Left lung (tissue), 10 donors: Measurements from ENCODE around the gene RMDN2. TPM values are rescaled to one million over a fixed set of nuclear protein-coding genes. Genes with fewer than 3 reads are reported as not detected.

Experiments
- ATAC-seq: fragments of 200-7000 bp; cut with Tn5 transposase; one replicate; pipeline ENCODE4 v1.9.1; 2020; ENCODE audit warnings: moderate library complexity
- DNase-seq, 4 donors: peaks; one replicate each; pipeline ENCODE4 v3.0.0-alpha.2; 2013 to 2020
- H3K27ac ChIP-seq, 2 donors: fragments of 200-600 bp; sonication (generic) in 1 of 2; one replicate each; pipeline versions ENCODE4 v1.5.0 to v1.8.0; 2020 to 2021
- H3K27me3 ChIP-seq, 2 donors: fragments of 200-600 bp; sonication (generic) in 1 of 2; one replicate each; pipeline versions ENCODE4 v1.5.0 to v1.8.0; 2020 to 2021
- H3K36me3 ChIP-seq, 2 donors: fragments of 200-600 bp; sonication (generic) in 1 of 2; one replicate each; pipeline versions ENCODE4 v1.5.0 to v1.8.0; 2020 to 2021
- H3K4me1 ChIP-seq, 2 donors: fragments of 200-600 bp; one replicate each; pipeline ENCODE4 v1.8.0; 2021
- H3K4me3 ChIP-seq, 2 donors: fragments of 200-600 bp; sonication (generic) in 1 of 2; one replicate each; pipeline versions ENCODE4 v1.5.0 to v1.8.0; 2020 to 2021; ENCODE audit warnings: mild to moderate bottlenecking in 1 of 2
- H3K9me3 ChIP-seq, 2 donors: fragments of 200-600 bp; sonication (generic) in 1 of 2; one replicate each; pipeline versions ENCODE4 v1.5.0 to v1.8.0; 2020 to 2021
- CTCF ChIP-seq, 2 donors: fragments of 200-600 bp; sonication (generic) in 1 of 2; IDR thresholded peaks; one replicate each; pipeline versions ENCODE4 v1.5.0 to v1.8.0; 2021; ENCODE audit warnings: antibody characterized with exemption in 2 of 2
- intact Hi-C, 2 donors: fragments of 100-400 bp; cut with DNase I; formaldehyde crosslinking; loops; one replicate each; pipeline versions ENCODE4 v1.11.2 to v1.14.2; 2022
- polyA plus RNA-seq, 6 donors: library from polyadenylated mRNA; unstranded; fragments of 120-200 nt; gene quantifications; one replicate each; pipeline ENCODE4 v1.2.1, GENCODE V29; 2013; ENCODE audit not compliant: insufficient read length in 6 of 6
- total RNA-seq, 2 donors: library from RNA; stranded (reverse); fragmentation: NEBNext Ultra II Directional; extraction: Animal tissue kit (Norgen Biotek cat#: 25700); gene quantifications; one replicate each; pipeline ENCODE4 v1.2.1, GENCODE V29; 2021
- donor health status: DM: no; HTN: yes; CAD: no.
- donor health status: DM: no; HTN: no; CAD: no.

The RMDN2 gene
- total and polyA plus RNA-seq, 8 donors = 14.2 to 21.7 (median 16.6) TPM

GRCh38 chr2:38037757-38038621 lies 112.9 kb downstream of the RMDN2 start:
- Histone ChIP-seq H3K4me1 (peaks cover 0 to 6% of the 10 kb centered on the region in 2 donors), H3K4me3 (peak overlapping the region; percentile 14 to 17), H3K27ac (peak overlapping the region; percentile 42 to 58), H3K36me3 (no peaks in the 10 kb centered on the region), H3K27me3 (peaks cover 7 to 41% of the 10 kb centered on the region in 2 donors), H3K9me3 (peaks cover 0 to 3% of the 10 kb centered on the region in 2 donors)
- DNase-seq = peak; percentile 34 to 79 (median 52)
- ATAC-seq = peak; percentile 95
- intact Hi-C loops = no loop called here
- TF ChIP-seq CTCF (IDR thresholded peaks at IDR 0.05) = peak in 1 of 2 donors; percentile 19

- Histone ChIP-seq H3K9me3 (peaks cover 0 to 3% of the 10 kb centered on the region in 2 donors), H3K4me3 (peak overlapping the region in 1 of 2 donors; percentile 17), H3K27ac (peak overlapping the region; percentile 42 to 58), H3K27me3 (peaks cover 7 to 41% of the 10 kb centered on the region in 2 donors), H3K4me1 (peaks cover 0 to 6% of the 10 kb centered on the region in 2 donors), H3K36me3 (no peaks in the 10 kb centered on the region)
- intact Hi-C loops = no loop called here
- TF ChIP-seq CTCF (IDR thresholded peaks at IDR 0.05) = no peak
- no peak for DNase-seq
- no peak for ATAC-seq
Observed at GRCh38 chr2:38038682-38039081, 113.6 kb downstream of the RMDN2 start.

GRCh38 chr2:38039121-38039910 lies 114.2 kb downstream of the RMDN2 start:
- H3K27ac ChIP-seq = no peak overlapping the region
- no peaks in the 10 kb centered on the region for H3K36me3 ChIP-seq
- peaks cover 0 to 6% of the 10 kb centered on the region in 2 donors for H3K4me1 ChIP-seq
- no peak for TF ChIP-seq CTCF (IDR thresholded peaks at IDR 0.05)
- intact Hi-C loops = no loop called here
- no peak overlapping the region for H3K4me3 ChIP-seq
- peaks cover 7 to 41% of the 10 kb centered on the region in 2 donors for H3K27me3 ChIP-seq
- peaks cover 0 to 3% of the 10 kb centered on the region in 2 donors for H3K9me3 ChIP-seq
- no peak for ATAC-seq
- no peak for DNase-seq

- Histone ChIP-seq H3K36me3 (no peaks in the 10 kb centered on the region), H3K4me3 (no peak overlapping the region), H3K9me3 (peaks cover 0 to 3% of the 10 kb centered on the region in 2 donors), H3K4me1 (no peaks in the 10 kb centered on the region), H3K27me3 (no peaks in the 10 kb centered on the region), H3K27ac (no peak overlapping the region)
- DNase-seq = no peak
- ATAC-seq = no peak
- TF ChIP-seq CTCF (IDR thresholded peaks at IDR 0.05) = no peak
- intact Hi-C loops = no loop called here
Observed at GRCh38 chr2:38045811-38046210, 120.7 kb downstream of the RMDN2 start.

GRCh38 chr2:38056216-38056615 lies 131.1 kb downstream of the RMDN2 start:
- no peaks in the 10 kb centered on the region for H3K27me3 ChIP-seq
- intact Hi-C loops = no loop called here

More at GRCh38 chr2:38056216-38056615, 131.1 kb downstream of the RMDN2 start:
- Histone ChIP-seq H3K4me1 (no peaks in the 10 kb centered on the region), H3K27ac (no peak overlapping the region), H3K4me3 (no peak overlapping the region), H3K36me3 (no peaks in the 10 kb centered on the region), H3K9me3 (no peaks in the 10 kb centered on the region)
- DNase-seq (no peak), ATAC-seq (no peak)
- no peak for TF ChIP-seq CTCF (IDR thresholded peaks at IDR 0.05)
